H1 (cell line): ENCODE results near the gene OGDH. TPM values are rescaled to one million over a fixed set of nuclear protein-coding genes. Genes with fewer than 3 reads are reported as not detected.

Experiments used
- ASH2L ChIP-seq: fragments of 200-600, 300-600 bp; sonication (generic); IDR thresholded peaks from one replicate; pipeline ENCODE4 v1.7.1; 2017; ENCODE audit warnings: low read length
- CTBP2 ChIP-seq: IDR thresholded peaks from 2 replicates; pipeline ENCODE4 v1.7.0; 2011; ENCODE audit warnings: borderline replicate concordance, mild to moderate bottlenecking, moderate library complexity, mixed read lengths, low read length; ENCODE audit not compliant: insufficient read depth, insufficient read length
- EGR1 ChIP-seq: IDR thresholded peaks from 2 replicates; pipeline ENCODE4 v1.6.1; 2011; ENCODE audit warnings: low read depth, low read length, borderline replicate concordance
- HDAC6 ChIP-seq: IDR thresholded peaks from one replicate; pipeline ENCODE4 v1.7.1; 2012; ENCODE audit warnings: low read depth, mild to moderate bottlenecking, inconsistent platforms, low read length, moderate library complexity
- KDM5A ChIP-seq: fragments of 200-600 bp; IDR thresholded peaks from 2 replicates; pipeline ENCODE4 v1.7.1; 2012; ENCODE audit warnings: mild to moderate bottlenecking, low read length, inconsistent platforms, mixed read lengths
- TAF7 ChIP-seq: optimal IDR thresholded peaks from 2 replicates; pipeline ENCODE3; 2011; ENCODE audit warnings: low read depth, mild to moderate bottlenecking, inconsistent platforms, low read length, moderate library complexity, borderline replicate concordance
- YY1 ChIP-seq: IDR thresholded peaks from 2 replicates; pipeline ENCODE4 v1.6.1; 2011; ENCODE audit warnings: low read depth, mild to moderate bottlenecking, low read length
- polyA plus RNA-seq, 7 experiments: library from polyadenylated mRNA; depleted of rRNA in 3 of 7; stranded (reverse) in 5 of 7; unstranded in 2 of 7; fragments of >200 nt in 5 of 7; fragments of 200-250 nt in 2 of 7; gene quantifications; 1 replicate in 5 of 7; 2 replicates in 1 of 7; 4 replicates in 1 of 7; pipeline versions ENCODE4 v1.2.1 to v1.2.3, GENCODE V29; 2011 to 2013; ENCODE audit warnings: missing spikeins in 2 of 7, mixed read lengths in 2 of 7
- total RNA-seq: library from RNA; stranded (reverse); fragmentation: NEBNext Ultra II Directional; extraction: Animal tissue kit (Norgen Biotek cat#: 25700); gene quantifications from 2 replicates; pipeline ENCODE4 v1.2.1, GENCODE V29; 2021
- TF ChIP-seq, protein P1 (sequence below): IDR thresholded peaks from 2 replicates; pipeline ENCODE4 v1.6.1; 2011; ENCODE audit warnings: low read length, improper control_type of control experiment
- TF ChIP-seq, protein P2 (sequence below): IDR thresholded peaks from 2 replicates; pipeline ENCODE4 v1.6.1; 2012; ENCODE audit warnings: low read length, inconsistent platforms

Gene OGDH
- total and polyA plus RNA-seq, 2 of the 8 experiments (the other 6 are each of a cell fraction or from before 2014, with no cell fraction given) = 71.6 to 91.6 TPM

DNA sequence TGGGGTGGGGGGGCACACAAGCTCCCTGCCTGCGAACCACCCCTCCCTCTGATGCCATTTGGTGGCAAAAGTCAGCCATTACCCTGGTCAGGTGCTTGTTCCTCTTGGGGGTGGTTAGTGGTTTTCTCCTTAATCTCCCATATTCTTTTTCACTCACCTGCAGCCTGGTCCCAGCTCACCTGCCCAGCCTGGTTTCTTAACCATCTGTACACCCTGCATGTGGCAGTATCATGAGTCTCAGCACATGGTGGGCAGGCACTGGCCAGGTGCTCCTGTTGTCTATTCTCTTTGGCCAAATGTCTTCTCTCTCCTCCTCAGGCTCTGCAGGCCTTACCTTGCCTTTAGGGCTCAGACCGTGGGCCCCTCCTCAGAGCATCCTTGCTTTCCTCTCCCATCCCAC, 30.5 kb downstream of the OGDH start (continued):
- TF ChIP-seq CTBP2 (no peak), ASH2L (no peak), HDAC6 (no peak), KDM5A (no peak), TAF7 (no peak), YY1 (no peak), EGR1 (no peak)
- TF ChIP-seq, protein P1, sequence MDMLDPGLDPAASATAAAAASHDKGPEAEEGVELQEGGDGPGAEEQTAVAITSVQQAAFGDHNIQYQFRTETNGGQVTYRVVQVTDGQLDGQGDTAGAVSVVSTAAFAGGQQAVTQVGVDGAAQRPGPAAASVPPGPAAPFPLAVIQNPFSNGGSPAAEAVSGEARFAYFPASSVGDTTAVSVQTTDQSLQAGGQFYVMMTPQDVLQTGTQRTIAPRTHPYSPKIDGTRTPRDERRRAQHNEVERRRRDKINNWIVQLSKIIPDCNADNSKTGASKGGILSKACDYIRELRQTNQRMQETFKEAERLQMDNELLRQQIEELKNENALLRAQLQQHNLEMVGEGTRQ = no peak
- TF ChIP-seq, protein P2, sequence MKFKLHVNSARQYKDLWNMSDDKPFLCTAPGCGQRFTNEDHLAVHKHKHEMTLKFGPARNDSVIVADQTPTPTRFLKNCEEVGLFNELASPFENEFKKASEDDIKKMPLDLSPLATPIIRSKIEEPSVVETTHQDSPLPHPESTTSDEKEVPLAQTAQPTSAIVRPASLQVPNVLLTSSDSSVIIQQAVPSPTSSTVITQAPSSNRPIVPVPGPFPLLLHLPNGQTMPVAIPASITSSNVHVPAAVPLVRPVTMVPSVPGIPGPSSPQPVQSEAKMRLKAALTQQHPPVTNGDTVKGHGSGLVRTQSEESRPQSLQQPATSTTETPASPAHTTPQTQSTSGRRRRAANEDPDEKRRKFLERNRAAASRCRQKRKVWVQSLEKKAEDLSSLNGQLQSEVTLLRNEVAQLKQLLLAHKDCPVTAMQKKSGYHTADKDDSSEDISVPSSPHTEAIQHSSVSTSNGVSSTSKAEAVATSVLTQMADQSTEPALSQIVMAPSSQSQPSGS = no peak
- TF ChIP-seq, all 59 proteins: peak for 0
